Liver (tissue), 3 donors: ENCODE data around the gene CRB1.

Experiments used
- EGR1 ChIP-seq, 2 donors: IDR thresholded peaks; 2 replicates each; pipeline ENCODE4 v1.6.1; 2016 to 2018; ENCODE audit warnings: antibody characterized with exemption in 2 of 2, low read depth in 2 of 2
- FOXA1 ChIP-seq: IDR thresholded peaks from 2 replicates; pipeline ENCODE4 v1.6.1; 2016; ENCODE audit warnings: antibody characterized with exemption
- FOXA2 ChIP-seq: IDR thresholded peaks from 2 replicates; pipeline ENCODE4 v1.6.1; 2016; ENCODE audit warnings: antibody characterized with exemption
- GABPA ChIP-seq, 2 donors: IDR thresholded peaks in 1 of 2; conservative IDR thresholded peaks in 1 of 2; 2 replicates each; pipeline ENCODE4 v1.6.1; 2016; ENCODE audit warnings: antibody characterized with exemption in 2 of 2, mild to moderate bottlenecking in 1 of 2, moderate library complexity in 1 of 2
- JUND ChIP-seq, 2 donors: IDR thresholded peaks; 2 replicates each; pipeline ENCODE4 v1.6.1; 2016; ENCODE audit warnings: antibody characterized with exemption in 2 of 2
- RAD21 ChIP-seq, 2 donors: IDR thresholded peaks; 2 replicates each; pipeline ENCODE4 v1.6.1; 2016; ENCODE audit warnings: antibody characterized with exemption in 2 of 2, mild to moderate bottlenecking in 2 of 2
- RXRA ChIP-seq, 2 donors: IDR thresholded peaks; 2 replicates each; pipeline ENCODE4 v1.6.1; 2017 to 2018; ENCODE audit warnings: antibody characterized with exemption in 2 of 2, mild to moderate bottlenecking in 1 of 2
- YY1 ChIP-seq: IDR thresholded peaks from 2 replicates; pipeline ENCODE4 v1.6.1; 2016; ENCODE audit warnings: antibody characterized with exemption, mild to moderate bottlenecking
- TF ChIP-seq, protein P1 (sequence below): fragments of 150-350 bp; IDR thresholded peaks from 2 replicates; pipeline ENCODE4 v1.5.1; 2017; ENCODE audit warnings: improper control_type of control experiment, low read depth, low read length; ENCODE audit not compliant: missing input control
- TF ChIP-seq, protein P2 (sequence below): IDR thresholded peaks from 2 replicates; pipeline ENCODE4 v1.6.1; 2016; ENCODE audit warnings: antibody characterized with exemption
- TF ChIP-seq, protein P3 (sequence below): IDR thresholded peaks from 2 replicates; pipeline ENCODE4 v1.6.1; 2016; ENCODE audit warnings: antibody characterized with exemption, mild to moderate bottlenecking
- TF ChIP-seq, protein P4 (sequence below): IDR thresholded peaks from 2 replicates; pipeline ENCODE4 v1.6.1; 2016; ENCODE audit warnings: antibody characterized with exemption
- TF ChIP-seq, protein P5 (sequence below): IDR thresholded peaks from 2 replicates; pipeline ENCODE4 v1.6.1; 2016; ENCODE audit warnings: antibody characterized with exemption
- donor health status: healthy.
- donor health status: healthy.

DNA sequence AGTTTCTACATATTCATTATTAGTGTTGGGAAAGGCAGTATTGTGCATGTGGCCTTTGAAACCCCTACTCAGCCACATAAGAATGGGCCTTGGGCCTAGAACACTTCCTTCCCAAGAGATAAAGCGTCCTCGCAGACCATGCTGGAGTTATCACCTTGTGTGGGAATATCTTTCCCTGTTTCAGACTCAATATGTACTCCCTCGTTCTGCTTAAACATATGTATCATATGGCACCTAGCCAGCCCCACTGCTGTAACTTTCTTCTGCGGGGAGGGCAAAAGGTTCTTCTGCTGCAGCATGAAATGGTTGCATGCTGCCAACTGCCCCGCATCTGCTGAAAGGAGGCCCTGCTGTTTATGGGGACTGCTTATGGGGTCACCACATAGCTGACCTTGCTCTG, 92.0 kb downstream of the CRB1 start:
- no peak for TF ChIP-seq FOXA2
- TF ChIP-seq, protein P1, sequence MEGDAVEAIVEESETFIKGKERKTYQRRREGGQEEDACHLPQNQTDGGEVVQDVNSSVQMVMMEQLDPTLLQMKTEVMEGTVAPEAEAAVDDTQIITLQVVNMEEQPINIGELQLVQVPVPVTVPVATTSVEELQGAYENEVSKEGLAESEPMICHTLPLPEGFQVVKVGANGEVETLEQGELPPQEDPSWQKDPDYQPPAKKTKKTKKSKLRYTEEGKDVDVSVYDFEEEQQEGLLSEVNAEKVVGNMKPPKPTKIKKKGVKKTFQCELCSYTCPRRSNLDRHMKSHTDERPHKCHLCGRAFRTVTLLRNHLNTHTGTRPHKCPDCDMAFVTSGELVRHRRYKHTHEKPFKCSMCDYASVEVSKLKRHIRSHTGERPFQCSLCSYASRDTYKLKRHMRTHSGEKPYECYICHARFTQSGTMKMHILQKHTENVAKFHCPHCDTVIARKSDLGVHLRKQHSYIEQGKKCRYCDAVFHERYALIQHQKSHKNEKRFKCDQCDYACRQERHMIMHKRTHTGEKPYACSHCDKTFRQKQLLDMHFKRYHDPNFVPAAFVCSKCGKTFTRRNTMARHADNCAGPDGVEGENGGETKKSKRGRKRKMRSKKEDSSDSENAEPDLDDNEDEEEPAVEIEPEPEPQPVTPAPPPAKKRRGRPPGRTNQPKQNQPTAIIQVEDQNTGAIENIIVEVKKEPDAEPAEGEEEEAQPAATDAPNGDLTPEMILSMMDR: no peak
- no peak for TF ChIP-seq RAD21 (IDR thresholded peaks at IDR 0.05)
- TF ChIP-seq, protein P2, sequence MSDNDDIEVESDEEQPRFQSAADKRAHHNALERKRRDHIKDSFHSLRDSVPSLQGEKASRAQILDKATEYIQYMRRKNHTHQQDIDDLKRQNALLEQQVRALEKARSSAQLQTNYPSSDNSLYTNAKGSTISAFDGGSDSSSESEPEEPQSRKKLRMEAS: no peak
- TF ChIP-seq, protein P3, sequence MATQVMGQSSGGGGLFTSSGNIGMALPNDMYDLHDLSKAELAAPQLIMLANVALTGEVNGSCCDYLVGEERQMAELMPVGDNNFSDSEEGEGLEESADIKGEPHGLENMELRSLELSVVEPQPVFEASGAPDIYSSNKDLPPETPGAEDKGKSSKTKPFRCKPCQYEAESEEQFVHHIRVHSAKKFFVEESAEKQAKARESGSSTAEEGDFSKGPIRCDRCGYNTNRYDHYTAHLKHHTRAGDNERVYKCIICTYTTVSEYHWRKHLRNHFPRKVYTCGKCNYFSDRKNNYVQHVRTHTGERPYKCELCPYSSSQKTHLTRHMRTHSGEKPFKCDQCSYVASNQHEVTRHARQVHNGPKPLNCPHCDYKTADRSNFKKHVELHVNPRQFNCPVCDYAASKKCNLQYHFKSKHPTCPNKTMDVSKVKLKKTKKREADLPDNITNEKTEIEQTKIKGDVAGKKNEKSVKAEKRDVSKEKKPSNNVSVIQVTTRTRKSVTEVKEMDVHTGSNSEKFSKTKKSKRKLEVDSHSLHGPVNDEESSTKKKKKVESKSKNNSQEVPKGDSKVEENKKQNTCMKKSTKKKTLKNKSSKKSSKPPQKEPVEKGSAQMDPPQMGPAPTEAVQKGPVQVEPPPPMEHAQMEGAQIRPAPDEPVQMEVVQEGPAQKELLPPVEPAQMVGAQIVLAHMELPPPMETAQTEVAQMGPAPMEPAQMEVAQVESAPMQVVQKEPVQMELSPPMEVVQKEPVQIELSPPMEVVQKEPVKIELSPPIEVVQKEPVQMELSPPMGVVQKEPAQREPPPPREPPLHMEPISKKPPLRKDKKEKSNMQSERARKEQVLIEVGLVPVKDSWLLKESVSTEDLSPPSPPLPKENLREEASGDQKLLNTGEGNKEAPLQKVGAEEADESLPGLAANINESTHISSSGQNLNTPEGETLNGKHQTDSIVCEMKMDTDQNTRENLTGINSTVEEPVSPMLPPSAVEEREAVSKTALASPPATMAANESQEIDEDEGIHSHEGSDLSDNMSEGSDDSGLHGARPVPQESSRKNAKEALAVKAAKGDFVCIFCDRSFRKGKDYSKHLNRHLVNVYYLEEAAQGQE: no peak
- TF ChIP-seq RXRA (IDR thresholded peaks at IDR 0.05): no peak
- no peak for TF ChIP-seq JUND (IDR thresholded peaks at IDR 0.05)
- TF ChIP-seq YY1: no peak
- no peak for TF ChIP-seq GABPA (IDR thresholded peaks at IDR 0.05 in 1 of 2, conservative IDR thresholded peaks at IDR 0.05 in 1 of 2)
- TF ChIP-seq FOXA1: no peak
- TF ChIP-seq, protein P4, sequence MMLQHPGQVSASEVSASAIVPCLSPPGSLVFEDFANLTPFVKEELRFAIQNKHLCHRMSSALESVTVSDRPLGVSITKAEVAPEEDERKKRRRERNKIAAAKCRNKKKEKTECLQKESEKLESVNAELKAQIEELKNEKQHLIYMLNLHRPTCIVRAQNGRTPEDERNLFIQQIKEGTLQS: no peak
- TF ChIP-seq, protein P5, sequence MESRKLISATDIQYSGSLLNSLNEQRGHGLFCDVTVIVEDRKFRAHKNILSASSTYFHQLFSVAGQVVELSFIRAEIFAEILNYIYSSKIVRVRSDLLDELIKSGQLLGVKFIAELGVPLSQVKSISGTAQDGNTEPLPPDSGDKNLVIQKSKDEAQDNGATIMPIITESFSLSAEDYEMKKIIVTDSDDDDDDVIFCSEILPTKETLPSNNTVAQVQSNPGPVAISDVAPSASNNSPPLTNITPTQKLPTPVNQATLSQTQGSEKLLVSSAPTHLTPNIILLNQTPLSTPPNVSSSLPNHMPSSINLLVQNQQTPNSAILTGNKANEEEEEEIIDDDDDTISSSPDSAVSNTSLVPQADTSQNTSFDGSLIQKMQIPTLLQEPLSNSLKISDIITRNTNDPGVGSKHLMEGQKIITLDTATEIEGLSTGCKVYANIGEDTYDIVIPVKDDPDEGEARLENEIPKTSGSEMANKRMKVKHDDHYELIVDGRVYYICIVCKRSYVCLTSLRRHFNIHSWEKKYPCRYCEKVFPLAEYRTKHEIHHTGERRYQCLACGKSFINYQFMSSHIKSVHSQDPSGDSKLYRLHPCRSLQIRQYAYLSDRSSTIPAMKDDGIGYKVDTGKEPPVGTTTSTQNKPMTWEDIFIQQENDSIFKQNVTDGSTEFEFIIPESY: no peak
- TF ChIP-seq EGR1 (IDR thresholded peaks at IDR 0.05; ENCODE audit: low read depth in 2 of 2): no peak
